Upper lobe of left lung (tissue), 4 donors: Measurements from ENCODE around the gene ARIH1.
"Not testable (repeated sequence)": the region's sequence is repeated elsewhere in the genome, so short reads cannot be mapped to it uniquely, and the experiment has no call there.

Experiments
- CTCF ChIP-seq, 6 experiments: fragments of 450-650 bp in 4 of 6; fragments of 200-600 bp in 2 of 6; sonication (generic) in 2 of 6; IDR thresholded peaks; one replicate each; pipeline ENCODE4 v1.5.1; 2016 to 2019; ENCODE audit warnings: antibody characterized with exemption in 6 of 6
- POLR2AphosphoS5 ChIP-seq, 2 donors: sonication (generic); formaldehyde crosslinking; IDR thresholded peaks; one replicate each; pipeline ENCODE4 v1.5.1; 2017; ENCODE audit warnings: antibody characterized with exemption in 2 of 2

GRCh38 chr15:72636519-72637282 is 162.6 kb downstream of the ARIH1 start:
- not testable (repeated sequence) for TF ChIP-seq CTCF, POLR2AphosphoS5 (IDR thresholded peaks at IDR 0.05)
